Choroid plexus epithelial cell (primary cell): ENCODE results near the gene CDC16.
A peak's percentile ranks its signal among the peaks of the same experiment; 100 is the strongest.

Experiments used
- DNase-seq: peaks from one replicate; pipeline ENCODE4 v3.0.0-alpha.2; 2010; ENCODE audit warnings: low read depth
- H3K4me3 ChIP-seq: 2 replicates; pipeline ENCODE4 v1.5.1; 2011; ENCODE audit warnings: low read depth, mild to moderate bottlenecking, control low read depth, low read length, moderate library complexity
- TF ChIP-seq, protein P1 (sequence below): conservative IDR thresholded peaks from 2 replicates; pipeline ENCODE4 v1.5.1; 2011; ENCODE audit warnings: low read depth, mild to moderate bottlenecking, control low read depth, inconsistent platforms, low read length, moderate library complexity

Gene CDC16

DNA sequence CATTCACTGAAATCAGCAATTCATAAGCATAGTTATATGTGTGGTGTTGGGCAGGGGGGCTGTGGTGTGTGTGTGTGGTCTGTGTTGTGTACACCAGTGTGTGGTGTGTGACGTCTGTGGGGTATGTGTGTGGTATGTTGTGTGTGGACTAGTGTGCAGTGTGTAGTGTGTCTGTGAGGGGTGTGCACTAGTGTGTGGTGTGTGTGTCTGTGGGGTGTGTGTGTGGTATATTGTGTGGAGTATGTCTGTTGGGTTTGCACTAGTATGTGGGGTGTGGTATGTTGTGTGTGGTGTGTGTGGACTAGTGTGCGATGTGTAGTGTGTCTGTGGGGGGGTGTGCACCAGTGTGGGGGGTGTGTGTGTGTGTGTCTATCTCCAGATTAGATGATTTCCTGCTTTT lies 7.2 kb upstream of the CDC16 start:
- H3K4me3 ChIP-seq, result no peak overlapping the region
- DNase-seq, result no peak
- TF ChIP-seq, protein P1, sequence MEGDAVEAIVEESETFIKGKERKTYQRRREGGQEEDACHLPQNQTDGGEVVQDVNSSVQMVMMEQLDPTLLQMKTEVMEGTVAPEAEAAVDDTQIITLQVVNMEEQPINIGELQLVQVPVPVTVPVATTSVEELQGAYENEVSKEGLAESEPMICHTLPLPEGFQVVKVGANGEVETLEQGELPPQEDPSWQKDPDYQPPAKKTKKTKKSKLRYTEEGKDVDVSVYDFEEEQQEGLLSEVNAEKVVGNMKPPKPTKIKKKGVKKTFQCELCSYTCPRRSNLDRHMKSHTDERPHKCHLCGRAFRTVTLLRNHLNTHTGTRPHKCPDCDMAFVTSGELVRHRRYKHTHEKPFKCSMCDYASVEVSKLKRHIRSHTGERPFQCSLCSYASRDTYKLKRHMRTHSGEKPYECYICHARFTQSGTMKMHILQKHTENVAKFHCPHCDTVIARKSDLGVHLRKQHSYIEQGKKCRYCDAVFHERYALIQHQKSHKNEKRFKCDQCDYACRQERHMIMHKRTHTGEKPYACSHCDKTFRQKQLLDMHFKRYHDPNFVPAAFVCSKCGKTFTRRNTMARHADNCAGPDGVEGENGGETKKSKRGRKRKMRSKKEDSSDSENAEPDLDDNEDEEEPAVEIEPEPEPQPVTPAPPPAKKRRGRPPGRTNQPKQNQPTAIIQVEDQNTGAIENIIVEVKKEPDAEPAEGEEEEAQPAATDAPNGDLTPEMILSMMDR, result no peak

DNA sequence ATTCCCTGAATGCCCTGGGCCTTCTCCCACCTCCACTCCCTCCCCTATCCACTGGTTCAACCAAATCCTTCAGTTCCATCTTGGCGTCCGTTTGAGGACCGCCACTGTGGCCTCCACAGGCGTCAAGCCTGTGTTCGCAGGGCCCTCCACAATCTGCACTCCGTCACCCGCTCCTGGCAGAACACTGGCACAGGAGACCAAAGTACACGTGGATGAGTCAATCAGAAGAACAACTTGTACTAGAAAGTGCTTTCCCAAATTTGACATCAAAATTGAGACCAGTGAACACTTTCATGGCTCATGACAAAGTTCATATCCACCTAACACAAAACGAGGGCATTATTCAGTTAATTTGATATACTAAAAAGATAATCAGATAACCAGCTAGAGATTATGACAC lies 6.5 kb upstream of the CDC16 start:
- no peak overlapping the region for H3K4me3 ChIP-seq
- TF ChIP-seq, protein P1, result no peak
- DNase-seq, result no peak

DNA sequence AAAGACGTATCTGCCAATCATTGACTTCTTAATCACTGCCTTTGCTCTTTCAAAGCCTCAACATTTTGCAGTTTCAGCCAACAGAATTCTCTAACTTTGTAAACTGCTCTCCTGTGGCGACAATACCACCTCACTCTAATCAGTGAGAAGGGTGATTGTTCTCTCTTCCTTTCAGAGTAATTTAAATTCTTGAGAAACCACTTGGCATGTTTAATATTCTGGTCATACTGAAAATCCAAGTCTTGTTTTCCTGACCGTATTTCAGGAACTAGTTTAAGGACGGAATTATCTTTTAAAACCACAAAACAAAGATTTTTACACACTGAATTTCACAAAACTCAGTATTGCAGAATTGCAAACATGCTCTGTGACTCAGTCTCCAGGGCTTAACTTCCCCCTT lies 5.2 kb upstream of the CDC16 start:
- TF ChIP-seq, protein P1, result no peak
- H3K4me3 ChIP-seq, result no peak overlapping the region
- no peak for DNase-seq

DNA sequence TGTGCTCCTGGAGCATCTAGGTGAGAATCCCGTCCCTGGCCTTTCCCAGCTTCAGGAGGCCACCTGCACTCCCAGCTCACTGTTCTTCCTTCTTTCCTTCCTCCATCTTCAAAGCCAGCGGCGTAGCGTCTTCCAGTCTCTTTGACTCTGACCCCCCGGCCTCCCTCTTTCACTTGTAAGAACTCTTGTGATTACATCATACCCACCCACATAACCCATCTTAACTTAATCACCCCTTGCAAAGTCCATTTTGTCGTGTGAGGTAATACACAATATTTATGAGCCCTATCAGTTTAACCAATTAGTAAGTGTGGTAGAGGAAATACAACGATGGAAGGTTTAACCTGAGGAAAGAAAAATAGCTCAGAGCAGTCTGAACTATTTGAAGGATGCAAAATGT lies 4.6 kb upstream of the CDC16 start:
- no peak overlapping the region for H3K4me3 ChIP-seq

DNA sequence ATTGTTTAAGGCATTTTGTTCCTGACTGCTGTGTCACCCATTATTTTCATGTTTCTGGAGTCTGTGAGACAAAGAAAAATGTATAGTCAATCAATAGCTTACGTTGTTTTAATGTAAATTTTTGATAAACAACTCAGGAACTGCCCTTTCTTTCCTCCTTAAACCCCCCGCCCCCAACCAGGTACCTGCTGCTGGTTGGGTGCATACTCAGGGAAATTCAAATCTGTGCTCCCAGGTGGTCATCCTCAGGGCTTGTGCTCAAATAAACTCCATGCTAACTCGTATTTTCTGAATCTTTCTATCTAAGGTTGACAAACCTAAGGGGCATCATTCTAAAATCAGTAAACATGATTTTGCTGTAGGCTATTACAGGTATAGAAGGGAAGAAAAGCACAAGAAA lies 4.1 kb upstream of the CDC16 start:
- TF ChIP-seq, protein P1, result no peak
- no peak for DNase-seq
- no peak overlapping the region for H3K4me3 ChIP-seq

More for the DNA sequence above, 4.6 kb upstream of the CDC16 start:
- DNase-seq, result peak; percentile 38
- TF ChIP-seq, protein P1, result no peak

DNA sequence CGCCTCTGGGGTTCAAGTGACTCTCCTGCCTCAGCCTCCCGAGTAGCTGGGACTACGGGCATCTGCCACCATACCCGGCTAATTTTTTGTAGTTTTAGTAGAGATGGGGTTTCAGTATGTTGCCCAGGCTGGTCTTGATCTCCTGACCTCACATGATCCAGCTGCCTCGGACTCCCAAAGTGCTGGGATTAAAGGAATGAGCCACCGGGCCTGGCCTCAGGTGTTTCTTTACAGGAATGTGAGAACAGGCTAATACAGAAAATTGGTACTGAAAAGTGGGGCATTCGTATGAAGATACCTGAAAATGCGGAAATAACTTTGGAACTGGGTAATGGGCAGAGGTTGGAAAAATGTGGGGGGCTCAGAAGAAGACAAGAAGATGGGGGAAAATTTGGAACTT lies 2.8 kb upstream of the CDC16 start:
- H3K4me3 ChIP-seq, result no peak overlapping the region
- DNase-seq, result no peak
- TF ChIP-seq, protein P1, result no peak

DNA sequence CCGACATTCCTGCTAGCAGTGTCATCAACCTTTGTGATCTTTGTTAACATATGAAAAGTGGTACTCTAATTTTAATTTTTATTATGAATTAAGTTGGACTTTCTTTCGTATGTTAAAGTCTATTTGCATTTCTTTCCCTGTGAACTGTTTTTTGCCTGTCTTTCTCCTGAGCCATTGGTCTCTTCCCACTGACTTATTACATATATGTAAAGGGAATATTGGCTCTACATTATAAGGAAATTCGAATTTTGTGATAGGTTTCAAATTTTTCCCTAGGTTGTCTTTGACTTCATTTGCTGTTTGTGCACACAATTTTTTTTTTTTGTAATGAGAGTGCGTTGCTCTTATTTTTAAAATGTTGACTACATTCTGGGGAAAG lies 442 bp upstream of the CDC16 start:
- no peak for DNase-seq
- TF ChIP-seq, protein P1, result no peak
- peak overlapping the region; percentile 91 for H3K4me3 ChIP-seq
